ENCODE data around the gene EMILIN2.
"Not testable (repeated sequence)": the region's sequence is repeated elsewhere in the genome, so short reads cannot be mapped to it uniquely, and the experiment has no call there.

EMILIN2 gene

DNA sequence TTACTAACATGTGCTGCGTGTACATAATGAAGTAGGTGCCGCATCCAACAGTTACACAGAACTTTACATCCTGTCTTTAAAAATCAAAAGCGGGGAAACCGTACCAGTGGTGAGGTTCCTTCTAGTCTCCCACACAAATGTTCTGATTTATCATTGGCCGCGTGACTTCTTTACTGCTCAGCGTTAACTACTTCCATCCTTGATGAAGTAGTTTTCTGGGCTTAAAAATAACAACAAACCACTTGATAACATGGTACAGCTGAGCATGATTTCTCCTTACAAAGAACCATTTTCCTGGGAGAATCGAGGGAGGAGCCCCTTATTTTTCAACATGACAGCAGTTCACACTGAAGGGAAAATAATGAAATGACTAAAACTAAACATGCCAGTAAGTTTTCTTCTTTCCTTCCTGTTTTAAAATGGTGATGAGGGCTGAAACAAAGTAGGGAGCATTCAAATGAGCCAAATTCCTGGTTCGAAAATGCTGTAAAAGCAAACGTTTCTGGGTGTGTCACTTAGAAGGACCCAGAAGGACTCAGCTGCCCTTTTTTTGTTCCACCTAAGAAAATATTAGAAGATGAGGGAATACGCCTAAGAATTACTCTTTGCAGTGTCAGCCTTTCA is 9.9 kb downstream of the EMILIN2 start:
- no peaks in the 10 kb centered on the region for H3K9me3 ChIP-seq (ENCODE audit: low read length)
- no peak overlapping the region for H3K4me3 ChIP-seq (ENCODE audit: low read depth, low read length, poor library complexity, severe bottlenecking)
- H3K4me1 ChIP-seq (ENCODE audit: insufficient read depth, low read length, severe bottlenecking), result no peaks in the 10 kb centered on the region
- no peaks in the 10 kb centered on the region for H3K27me3 ChIP-seq (ENCODE audit: insufficient read depth, low read length)
- no peaks in the 10 kb centered on the region for H3K36me3 ChIP-seq (ENCODE audit: insufficient read depth, low read length)
- TF ChIP-seq EZH2 (IDR thresholded peaks at IDR 0.05; ENCODE audit: borderline replicate concordance, low read length), result no peak
- TF ChIP-seq, protein P1, sequence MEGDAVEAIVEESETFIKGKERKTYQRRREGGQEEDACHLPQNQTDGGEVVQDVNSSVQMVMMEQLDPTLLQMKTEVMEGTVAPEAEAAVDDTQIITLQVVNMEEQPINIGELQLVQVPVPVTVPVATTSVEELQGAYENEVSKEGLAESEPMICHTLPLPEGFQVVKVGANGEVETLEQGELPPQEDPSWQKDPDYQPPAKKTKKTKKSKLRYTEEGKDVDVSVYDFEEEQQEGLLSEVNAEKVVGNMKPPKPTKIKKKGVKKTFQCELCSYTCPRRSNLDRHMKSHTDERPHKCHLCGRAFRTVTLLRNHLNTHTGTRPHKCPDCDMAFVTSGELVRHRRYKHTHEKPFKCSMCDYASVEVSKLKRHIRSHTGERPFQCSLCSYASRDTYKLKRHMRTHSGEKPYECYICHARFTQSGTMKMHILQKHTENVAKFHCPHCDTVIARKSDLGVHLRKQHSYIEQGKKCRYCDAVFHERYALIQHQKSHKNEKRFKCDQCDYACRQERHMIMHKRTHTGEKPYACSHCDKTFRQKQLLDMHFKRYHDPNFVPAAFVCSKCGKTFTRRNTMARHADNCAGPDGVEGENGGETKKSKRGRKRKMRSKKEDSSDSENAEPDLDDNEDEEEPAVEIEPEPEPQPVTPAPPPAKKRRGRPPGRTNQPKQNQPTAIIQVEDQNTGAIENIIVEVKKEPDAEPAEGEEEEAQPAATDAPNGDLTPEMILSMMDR (IDR thresholded peaks at IDR 0.05; ENCODE audit: low read length), result no peak
- no peak overlapping the region for H3K9ac ChIP-seq (ENCODE audit: low read length)
- no peak overlapping the region for H2AFZ ChIP-seq (ENCODE audit: low read length)
- H3K79me2 ChIP-seq (ENCODE audit: insufficient read depth, low read length), result no peaks in the 10 kb centered on the region
- H3F3A ChIP-seq (ENCODE audit: insufficient read depth, low read length), result no peaks in the 10 kb centered on the region
- no peaks in the 10 kb centered on the region for H3K9me2 ChIP-seq (ENCODE audit: low read depth, low read length)
- no peak overlapping the region for H3K4me2 ChIP-seq (ENCODE audit: low read length)
- no peaks in the 10 kb centered on the region for H4K20me1 ChIP-seq (ENCODE audit: insufficient read depth, low read length)
- H3K27ac ChIP-seq (ENCODE audit: low read depth, low read length, poor library complexity, severe bottlenecking), result no peak overlapping the region

DNA sequence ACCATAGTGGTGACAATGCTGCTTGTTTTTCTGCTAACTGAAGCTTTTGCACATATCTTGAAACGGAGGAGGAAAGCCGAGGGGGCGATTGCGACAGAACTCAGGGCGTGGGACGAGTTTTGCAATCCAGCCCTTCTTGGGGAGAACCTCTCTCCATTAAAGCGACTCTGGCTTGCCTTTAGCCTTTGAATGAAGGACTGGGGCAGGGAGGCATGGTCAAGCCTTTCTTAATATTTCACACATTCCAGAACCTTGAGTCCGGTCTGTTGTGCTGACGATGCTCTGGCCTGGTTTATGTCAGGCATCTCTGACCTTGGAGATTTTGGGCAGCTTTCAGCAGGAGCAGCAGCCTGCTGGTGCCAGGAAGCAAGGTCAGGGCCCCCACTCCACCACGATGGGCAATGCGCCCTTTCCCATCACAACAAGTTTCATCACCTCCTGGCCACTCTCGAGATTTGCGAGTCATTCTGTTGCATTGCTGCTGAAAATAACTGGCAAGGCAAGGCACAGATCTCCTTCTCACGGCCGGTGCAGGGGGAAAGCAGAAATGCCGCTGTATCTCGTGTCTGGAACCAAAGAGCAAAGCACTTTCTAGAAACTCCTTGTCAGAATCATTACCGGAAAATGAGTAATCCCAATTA is 10.8 kb downstream of the EMILIN2 start:
- Histone ChIP-seq H3K27ac (ENCODE audit: low read depth, low read length, poor library complexity, severe bottlenecking) (no peak overlapping the region), H3K9me3 (ENCODE audit: low read length) (no peaks in the 10 kb centered on the region), H3K4me1 (ENCODE audit: insufficient read depth, low read length, severe bottlenecking) (no peaks in the 10 kb centered on the region), H3K27me3 (ENCODE audit: insufficient read depth, low read length) (no peaks in the 10 kb centered on the region), H3F3A (ENCODE audit: insufficient read depth, low read length) (no peaks in the 10 kb centered on the region), H3K9me2 (ENCODE audit: low read depth, low read length) (no peaks in the 10 kb centered on the region), H4K20me1 (ENCODE audit: insufficient read depth, low read length) (no peaks in the 10 kb centered on the region), H3K4me3 (ENCODE audit: low read depth, low read length, poor library complexity, severe bottlenecking) (no peak overlapping the region), H2AFZ (ENCODE audit: low read length) (no peak overlapping the region), H3K36me3 (ENCODE audit: insufficient read depth, low read length) (no peaks in the 10 kb centered on the region), H3K4me2 (ENCODE audit: low read length) (no peak overlapping the region), H3K9ac (ENCODE audit: low read length) (no peak overlapping the region), H3K79me2 (ENCODE audit: insufficient read depth, low read length) (no peaks in the 10 kb centered on the region)
- TF ChIP-seq, protein P1 (IDR thresholded peaks at IDR 0.05; ENCODE audit: low read length), result no peak
- no peak for TF ChIP-seq EZH2 (IDR thresholded peaks at IDR 0.05; ENCODE audit: borderline replicate concordance, low read length)

DNA sequence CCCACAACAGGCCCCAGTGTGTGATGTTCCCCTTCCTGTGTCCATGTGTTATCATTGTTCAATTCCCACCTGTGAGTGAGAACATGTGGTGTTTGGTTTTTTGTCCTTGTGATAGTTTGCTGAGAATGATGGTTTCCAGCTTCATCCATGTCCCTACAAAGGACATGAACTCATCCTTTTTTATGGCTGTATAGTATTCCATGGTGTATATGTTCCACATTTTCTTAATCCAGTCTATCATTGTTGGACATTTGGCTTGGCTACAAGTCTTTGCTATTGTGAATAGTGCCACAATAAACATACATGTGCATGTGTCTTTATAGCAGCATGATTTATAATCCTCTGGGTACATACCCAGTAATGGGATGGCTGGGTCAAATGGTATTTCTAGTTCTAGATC is 13.6 kb downstream of the EMILIN2 start:
- H3K9me3 ChIP-seq (ENCODE audit: low read length); H3K36me3 ChIP-seq (ENCODE audit: insufficient read depth, low read length); H4K20me1 ChIP-seq (ENCODE audit: insufficient read depth, low read length); H3K27ac ChIP-seq (ENCODE audit: low read depth, low read length, poor library complexity, severe bottlenecking); H3F3A ChIP-seq (ENCODE audit: insufficient read depth, low read length); H3K4me3 ChIP-seq (ENCODE audit: low read depth, low read length, poor library complexity, severe bottlenecking); H3K79me2 ChIP-seq (ENCODE audit: insufficient read depth, low read length); H3K9ac ChIP-seq (ENCODE audit: low read length); H3K4me2 ChIP-seq (ENCODE audit: low read length); H3K4me1 ChIP-seq (ENCODE audit: insufficient read depth, low read length, severe bottlenecking); H3K9me2 ChIP-seq (ENCODE audit: low read depth, low read length); H2AFZ ChIP-seq (ENCODE audit: low read length); H3K27me3 ChIP-seq (ENCODE audit: insufficient read depth, low read length): not testable (repeated sequence)

DNA sequence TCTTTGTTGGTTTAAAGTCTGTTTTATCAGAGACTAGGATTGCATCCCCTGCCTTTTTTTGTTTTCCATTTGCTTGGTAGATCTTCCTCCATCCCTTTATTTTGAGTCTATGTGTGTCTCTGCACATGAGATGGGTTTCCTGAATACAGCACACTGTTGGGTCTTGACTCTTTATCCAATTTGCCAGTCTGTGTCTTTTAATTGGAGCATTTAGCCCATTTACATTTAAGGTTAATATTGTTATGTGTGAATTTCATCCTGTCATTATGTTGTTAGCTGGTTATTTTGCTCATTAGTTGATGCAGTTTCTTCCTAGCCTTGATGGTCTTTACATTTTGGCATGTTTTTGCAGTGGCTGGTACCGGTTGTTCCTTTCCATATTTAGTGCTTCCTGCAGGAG is 17.2 kb downstream of the EMILIN2 start:
- not testable (repeated sequence) for H3K79me2 ChIP-seq (ENCODE audit: insufficient read depth, low read length); H3K36me3 ChIP-seq (ENCODE audit: insufficient read depth, low read length); H3F3A ChIP-seq (ENCODE audit: insufficient read depth, low read length); H2AFZ ChIP-seq (ENCODE audit: low read length); H3K27ac ChIP-seq (ENCODE audit: low read depth, low read length, poor library complexity, severe bottlenecking); H3K4me2 ChIP-seq (ENCODE audit: low read length); H3K9me2 ChIP-seq (ENCODE audit: low read depth, low read length); H3K4me3 ChIP-seq (ENCODE audit: low read depth, low read length, poor library complexity, severe bottlenecking); H3K9me3 ChIP-seq (ENCODE audit: low read length); H3K27me3 ChIP-seq (ENCODE audit: insufficient read depth, low read length); H3K4me1 ChIP-seq (ENCODE audit: insufficient read depth, low read length, severe bottlenecking); H4K20me1 ChIP-seq (ENCODE audit: insufficient read depth, low read length); H3K9ac ChIP-seq (ENCODE audit: low read length)

DNA sequence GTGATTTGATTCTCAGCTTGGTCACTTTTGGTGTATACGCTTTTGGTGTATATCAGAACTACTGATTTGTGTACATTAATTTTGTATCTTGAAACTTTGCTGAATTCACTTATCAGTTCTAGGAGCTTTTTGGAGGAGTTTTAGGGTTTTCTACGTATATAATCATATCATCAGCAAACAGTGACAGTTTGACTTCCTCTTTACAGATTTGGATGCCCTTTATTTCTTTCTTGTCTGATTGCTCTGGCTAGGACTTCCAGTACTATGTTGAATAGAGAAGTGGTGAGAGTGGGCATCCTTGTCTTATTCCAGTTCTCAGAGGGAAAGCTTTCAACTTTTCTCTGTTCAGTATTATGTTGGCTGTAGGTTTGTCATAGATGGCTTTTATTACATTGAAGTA is 19.7 kb downstream of the EMILIN2 start:
- H3F3A ChIP-seq (ENCODE audit: insufficient read depth, low read length); H4K20me1 ChIP-seq (ENCODE audit: insufficient read depth, low read length); H3K4me2 ChIP-seq (ENCODE audit: low read length); H3K79me2 ChIP-seq (ENCODE audit: insufficient read depth, low read length); H3K9ac ChIP-seq (ENCODE audit: low read length); H3K9me2 ChIP-seq (ENCODE audit: low read depth, low read length); H3K9me3 ChIP-seq (ENCODE audit: low read length); H3K4me1 ChIP-seq (ENCODE audit: insufficient read depth, low read length, severe bottlenecking); H3K36me3 ChIP-seq (ENCODE audit: insufficient read depth, low read length); H3K4me3 ChIP-seq (ENCODE audit: low read depth, low read length, poor library complexity, severe bottlenecking); H2AFZ ChIP-seq (ENCODE audit: low read length); H3K27me3 ChIP-seq (ENCODE audit: insufficient read depth, low read length); H3K27ac ChIP-seq (ENCODE audit: low read depth, low read length, poor library complexity, severe bottlenecking): not testable (repeated sequence)

Measured in OCI-LY1 (cell line).